ENCODE measurements around the gene RD3L. TPM values are rescaled to one million over a fixed set of nuclear protein-coding genes. Genes with fewer than 3 reads are reported as not detected.

Gene RD3L
- total and polyA plus RNA-seq, 2 of the 13 experiments (the other 11 are each of a cell fraction or from before 2014, with no cell fraction given), result not detected

DNA sequence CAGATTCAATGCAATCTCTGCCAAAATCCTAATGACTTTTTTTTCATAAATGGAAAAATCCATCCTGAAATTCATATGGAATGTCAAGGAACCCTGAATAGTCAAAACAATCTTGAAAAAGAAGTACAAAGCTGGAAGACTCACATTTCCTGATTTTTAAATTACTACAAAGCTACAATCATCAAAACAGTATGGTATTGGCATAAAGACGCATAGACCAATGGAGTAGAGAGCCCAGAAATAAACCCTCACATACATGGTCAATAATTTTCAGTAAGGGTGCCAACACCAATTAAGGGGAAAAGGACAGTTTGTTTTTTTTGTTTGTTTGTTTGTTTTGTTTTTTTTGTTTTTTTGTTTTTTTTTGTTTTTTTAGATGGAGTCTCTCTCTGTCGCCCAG lies 4.6 kb upstream of the RD3L start:
- Histone ChIP-seq H4K20me1 (ENCODE audit: insufficient read depth, low read length) (no peaks in the 10 kb centered on the region), H3K79me2 (ENCODE audit: insufficient read depth, low read length) (no peaks in the 10 kb centered on the region), H3K9ac (ENCODE audit: insufficient read depth, low read depth, low read length) (no peak overlapping the region), H3K27me3 (ENCODE audit: control insufficient read depth in 1 of 2, insufficient read depth in 2 of 2, low read length in 2 of 2) (peaks cover 1 to 5% of the 10 kb centered on the region in 2 experiments; a peak in 3 of 5 replicates), H3K4me1 (ENCODE audit: insufficient read depth, low read length) (no peaks in the 10 kb centered on the region), H3K36me3 (replicated peaks in 1 of 2; ENCODE audit: control insufficient read depth in 1 of 2, insufficient read depth in 2 of 2, low read length in 2 of 2) (no peaks in the 10 kb centered on the region), H3K27ac (ENCODE audit: extremely low read length, insufficient read depth, low read length) (no peak overlapping the region), H3K9me3 (ENCODE audit: low read length) (0 out of 2 replicates have a peak, but pooled peaks cover 3% of the 10 kb centered on the region), H3K4me2 (ENCODE audit: low read depth, low read length) (no peak overlapping the region), H3K4me3 (replicated peaks in 1 of 3; ENCODE audit: insufficient read depth in 1 of 3, low read depth in 2 of 3, low read length in 3 of 3) (no peak overlapping the region), H2AFZ (ENCODE audit: low read length) (no peak overlapping the region)
- FAIRE-seq, result no peak
- DNase-seq (ENCODE audit: low spot score), result no peak
- no TSS peak for BruUV-seq (replicated peaks)
- CTCF ChIA-PET (ENCODE audit: low intra/inter-chr PET ratio, low total read pairs), result no interaction called here
- in situ Hi-C loops (cut with HindIII; ENCODE audit: extremely low pct_ligation_motif_present, low pct_unique_long_range_greater_than_20kb), result no loop called here
- intact Hi-C loops (cut with micrococcal nuclease; ENCODE audit: unreplicated experiment), result no loop called here
- WGBS (ENCODE audit: low lambda C conversion rate), result 47% methylated on average over 2 of the region's 2 CpGs
- ATAC-seq, result no peak
- POLR2A ChIA-PET, result no interaction called here
- no peak for TF ChIP-seq JUND (CRISPR knock-in tag; IDR thresholded peaks at IDR 0.05)
- TF ChIP-seq ZNF83 (CRISPR knock-in tag; IDR thresholded peaks at IDR 0.05; ENCODE audit: borderline replicate concordance), result no peak
- TF ChIP-seq, protein P1, sequence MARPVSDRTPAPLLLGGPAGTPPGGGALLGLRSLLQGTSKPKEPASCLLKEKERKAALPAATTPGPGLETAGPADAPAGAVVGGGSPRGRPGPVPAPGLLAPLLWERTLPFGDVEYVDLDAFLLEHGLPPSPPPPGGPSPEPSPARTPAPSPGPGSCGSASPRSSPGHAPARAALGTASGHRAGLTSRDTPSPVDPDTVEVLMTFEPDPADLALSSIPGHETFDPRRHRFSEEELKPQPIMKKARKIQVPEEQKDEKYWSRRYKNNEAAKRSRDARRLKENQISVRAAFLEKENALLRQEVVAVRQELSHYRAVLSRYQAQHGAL (CRISPR knock-in tag; IDR thresholded peaks at IDR 0.05; ENCODE audit: not compliant biosample characterization), result no peak
- TF ChIP-seq ZNF263 (CRISPR knock-in tag; IDR thresholded peaks at IDR 0.05), result no peak
- TF ChIP-seq, protein P2, sequence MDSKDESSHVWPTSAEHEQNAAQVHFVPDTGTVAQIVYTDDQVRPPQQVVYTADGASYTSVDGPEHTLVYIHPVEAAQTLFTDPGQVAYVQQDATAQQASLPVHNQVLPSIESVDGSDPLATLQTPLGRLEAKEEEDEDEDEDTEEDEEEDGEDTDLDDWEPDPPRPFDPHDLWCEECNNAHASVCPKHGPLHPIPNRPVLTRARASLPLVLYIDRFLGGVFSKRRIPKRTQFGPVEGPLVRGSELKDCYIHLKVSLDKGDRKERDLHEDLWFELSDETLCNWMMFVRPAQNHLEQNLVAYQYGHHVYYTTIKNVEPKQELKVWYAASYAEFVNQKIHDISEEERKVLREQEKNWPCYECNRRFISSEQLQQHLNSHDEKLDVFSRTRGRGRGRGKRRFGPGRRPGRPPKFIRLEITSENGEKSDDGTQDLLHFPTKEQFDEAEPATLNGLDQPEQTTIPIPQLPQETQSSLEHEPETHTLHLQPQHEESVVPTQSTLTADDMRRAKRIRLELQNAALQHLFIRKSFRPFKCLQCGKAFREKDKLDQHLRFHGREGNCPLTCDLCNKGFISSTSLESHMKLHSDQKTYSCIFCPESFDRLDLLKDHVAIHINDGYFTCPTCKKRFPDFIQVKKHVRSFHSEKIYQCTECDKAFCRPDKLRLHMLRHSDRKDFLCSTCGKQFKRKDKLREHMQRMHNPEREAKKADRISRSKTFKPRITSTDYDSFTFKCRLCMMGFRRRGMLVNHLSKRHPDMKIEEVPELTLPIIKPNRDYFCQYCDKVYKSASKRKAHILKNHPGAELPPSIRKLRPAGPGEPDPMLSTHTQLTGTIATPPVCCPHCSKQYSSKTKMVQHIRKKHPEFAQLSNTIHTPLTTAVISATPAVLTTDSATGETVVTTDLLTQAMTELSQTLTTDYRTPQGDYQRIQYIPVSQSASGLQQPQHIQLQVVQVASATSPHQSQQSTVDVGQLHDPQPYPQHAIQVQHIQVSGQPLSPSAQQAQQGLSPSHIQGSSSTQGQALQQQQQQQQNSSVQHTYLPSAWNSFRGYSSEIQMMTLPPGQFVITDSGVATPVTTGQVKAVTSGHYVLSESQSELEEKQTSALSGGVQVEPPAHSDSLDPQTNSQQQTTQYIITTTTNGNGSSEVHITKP (CRISPR knock-in tag; IDR thresholded peaks at IDR 0.05; ENCODE audit: low read depth), result no peak
- no peak for TF ChIP-seq NFE2L1 (CRISPR knock-in tag; IDR thresholded peaks at IDR 0.05; ENCODE audit: borderline replicate concordance)
- no peak for TF ChIP-seq ZNF557 (CRISPR knock-in tag; IDR thresholded peaks at IDR 0.05)
- TF ChIP-seq, protein P3, sequence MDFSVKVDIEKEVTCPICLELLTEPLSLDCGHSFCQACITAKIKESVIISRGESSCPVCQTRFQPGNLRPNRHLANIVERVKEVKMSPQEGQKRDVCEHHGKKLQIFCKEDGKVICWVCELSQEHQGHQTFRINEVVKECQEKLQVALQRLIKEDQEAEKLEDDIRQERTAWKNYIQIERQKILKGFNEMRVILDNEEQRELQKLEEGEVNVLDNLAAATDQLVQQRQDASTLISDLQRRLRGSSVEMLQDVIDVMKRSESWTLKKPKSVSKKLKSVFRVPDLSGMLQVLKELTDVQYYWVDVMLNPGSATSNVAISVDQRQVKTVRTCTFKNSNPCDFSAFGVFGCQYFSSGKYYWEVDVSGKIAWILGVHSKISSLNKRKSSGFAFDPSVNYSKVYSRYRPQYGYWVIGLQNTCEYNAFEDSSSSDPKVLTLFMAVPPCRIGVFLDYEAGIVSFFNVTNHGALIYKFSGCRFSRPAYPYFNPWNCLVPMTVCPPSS (IDR thresholded peaks at IDR 0.05), result no peak
- TF ChIP-seq ZNF616 (CRISPR knock-in tag; IDR thresholded peaks at IDR 0.05; ENCODE audit: low read depth), result no peak
- no peak for TF ChIP-seq PHB2 (IDR thresholded peaks at IDR 0.05; ENCODE audit: partially characterized antibody)
- no peak for TF ChIP-seq NCOR1 (IDR thresholded peaks at IDR 0.05; ENCODE audit: borderline replicate concordance, low read length)
- no peak for TF ChIP-seq RFX5 (IDR thresholded peaks at IDR 0.05; ENCODE audit: low read depth, low read length)
- TF ChIP-seq, protein P4, sequence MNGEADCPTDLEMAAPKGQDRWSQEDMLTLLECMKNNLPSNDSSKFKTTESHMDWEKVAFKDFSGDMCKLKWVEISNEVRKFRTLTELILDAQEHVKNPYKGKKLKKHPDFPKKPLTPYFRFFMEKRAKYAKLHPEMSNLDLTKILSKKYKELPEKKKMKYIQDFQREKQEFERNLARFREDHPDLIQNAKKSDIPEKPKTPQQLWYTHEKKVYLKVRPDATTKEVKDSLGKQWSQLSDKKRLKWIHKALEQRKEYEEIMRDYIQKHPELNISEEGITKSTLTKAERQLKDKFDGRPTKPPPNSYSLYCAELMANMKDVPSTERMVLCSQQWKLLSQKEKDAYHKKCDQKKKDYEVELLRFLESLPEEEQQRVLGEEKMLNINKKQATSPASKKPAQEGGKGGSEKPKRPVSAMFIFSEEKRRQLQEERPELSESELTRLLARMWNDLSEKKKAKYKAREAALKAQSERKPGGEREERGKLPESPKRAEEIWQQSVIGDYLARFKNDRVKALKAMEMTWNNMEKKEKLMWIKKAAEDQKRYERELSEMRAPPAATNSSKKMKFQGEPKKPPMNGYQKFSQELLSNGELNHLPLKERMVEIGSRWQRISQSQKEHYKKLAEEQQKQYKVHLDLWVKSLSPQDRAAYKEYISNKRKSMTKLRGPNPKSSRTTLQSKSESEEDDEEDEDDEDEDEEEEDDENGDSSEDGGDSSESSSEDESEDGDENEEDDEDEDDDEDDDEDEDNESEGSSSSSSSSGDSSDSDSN (CRISPR knock-in tag; IDR thresholded peaks at IDR 0.05), result no peak
- TF ChIP-seq FOSL2 (CRISPR knock-in tag; IDR thresholded peaks at IDR 0.05), result no peak
